A549 (cell line): ENCODE measurements around the gene GPX2.
A peak's percentile ranks its signal among the peaks of the same experiment; 100 is the strongest.

ENCODE experiments used
- BCL3 ChIP-seq: fragments of >200 bp; sonication (Bioruptor Twin); formaldehyde crosslinking; IDR thresholded peaks from 3 replicates; pipeline ENCODE4 v1.6.1; 2016
- CTCF ChIP-seq: fragments of >200 bp; sonication (Bioruptor Twin); formaldehyde crosslinking; IDR thresholded peaks from 3 replicates; pipeline ENCODE4 v1.5.1; 2016
- JUN ChIP-seq, 2 experiments: fragments of >200 bp; sonication (Bioruptor Twin); formaldehyde crosslinking; IDR thresholded peaks; 2 replicates in 1 of 2; 3 replicates in 1 of 2; pipeline ENCODE4 v1.6.1; 2016 to 2017
- NPAS2 ChIP-seq: fragments of 250-450 bp; sonication (Bioruptor Pico); IDR thresholded peaks from 2 replicates; pipeline ENCODE4 v1.8.0; 2022; ENCODE audit warnings: mild to moderate bottlenecking, moderate library complexity, borderline replicate concordance
- PHF8 ChIP-seq: fragments of 200-600 bp; sonication (generic); IDR thresholded peaks from 2 replicates; pipeline ENCODE4 v1.6.1; 2016; ENCODE audit warnings: low read depth, mild to moderate bottlenecking, antibody characterized with exemption, moderate library complexity, borderline replicate concordance
- POLR2A ChIP-seq: IDR thresholded peaks from 2 replicates; pipeline ENCODE4 v1.6.1; 2012; ENCODE audit warnings: mild to moderate bottlenecking, low read length
- TFCP2L1 ChIP-seq: fragments of 250-450 bp; sonication (Bioruptor Pico); IDR thresholded peaks from 2 replicates; pipeline ENCODE4 v1.5.0; 2021; ENCODE audit warnings: mild to moderate bottlenecking
- USF2 ChIP-seq: fragments of 450-650 bp; IDR thresholded peaks from 2 replicates; pipeline ENCODE4 v1.6.1; 2014; ENCODE audit warnings: antibody characterized with exemption

- TF ChIP-seq CTCF: no peak
- TF ChIP-seq TFCP2L1 (CRISPR knock-in tag): no peak
- TF ChIP-seq NPAS2 (CRISPR knock-in tag): no peak
- peak; percentile 85 for TF ChIP-seq BCL3
- no peak for TF ChIP-seq USF2
- TF ChIP-seq PHF8: peak; percentile 98
- TF ChIP-seq POLR2A: peak; percentile 89
- peak; percentile 65 to 88; a peak in 3 of 5 replicates for TF ChIP-seq JUN (IDR thresholded peaks at IDR 0.05)
These were observed 28.1 kb downstream of the GPX2 start, which contains the start of gene CHURC1 for GRCh38 chr14:64914237-64915028.
